UCSD-AML1 (cell line): Measurements from ENCODE around the gene CPVL.

Source experiments
- DNase-seq: peaks from one replicate; lab custom pipeline; 2025; ENCODE audit not compliant: unreplicated experiment; lab: John Stamatoyannopoulos, UW

CPVL gene

DNA sequence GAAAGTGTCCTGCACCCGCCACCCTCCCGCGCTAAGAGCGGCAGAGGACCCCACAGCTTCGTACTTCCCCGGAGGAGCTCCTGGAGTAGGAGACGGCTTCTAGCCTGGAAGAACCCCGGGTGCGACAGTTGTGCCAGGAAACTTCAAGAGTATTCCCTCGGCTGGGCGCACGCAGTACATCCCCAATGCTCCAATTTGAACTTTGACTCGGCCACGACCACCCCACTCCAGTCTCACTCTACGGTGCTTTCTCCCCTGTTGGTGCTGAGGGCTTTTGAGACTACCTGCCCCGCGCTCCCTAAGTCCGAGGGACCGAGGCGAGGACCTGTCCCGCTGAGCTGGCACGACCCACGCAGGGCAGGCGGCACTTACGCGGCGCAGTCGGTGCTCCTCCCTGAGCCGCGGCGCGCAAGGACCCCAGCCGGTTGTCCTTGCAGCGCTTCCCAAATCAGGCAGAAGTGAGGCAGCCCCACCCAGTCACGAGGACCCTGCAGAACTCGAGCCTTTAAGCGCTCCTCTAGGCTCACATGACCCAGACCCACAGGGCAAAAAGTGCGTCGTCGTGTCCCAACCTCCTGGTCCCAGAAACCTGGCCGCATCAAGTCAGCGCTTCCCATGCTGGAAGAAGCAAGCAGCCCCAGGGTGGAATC lies at the start of gene CPVL:
TSS of gene CPVL (minus strand) at position 481 of the 650 bp plus-strand sequence. CDS start 25,476 bp downstream, outside the sequence.
- no peak for DNase-seq

DNA sequence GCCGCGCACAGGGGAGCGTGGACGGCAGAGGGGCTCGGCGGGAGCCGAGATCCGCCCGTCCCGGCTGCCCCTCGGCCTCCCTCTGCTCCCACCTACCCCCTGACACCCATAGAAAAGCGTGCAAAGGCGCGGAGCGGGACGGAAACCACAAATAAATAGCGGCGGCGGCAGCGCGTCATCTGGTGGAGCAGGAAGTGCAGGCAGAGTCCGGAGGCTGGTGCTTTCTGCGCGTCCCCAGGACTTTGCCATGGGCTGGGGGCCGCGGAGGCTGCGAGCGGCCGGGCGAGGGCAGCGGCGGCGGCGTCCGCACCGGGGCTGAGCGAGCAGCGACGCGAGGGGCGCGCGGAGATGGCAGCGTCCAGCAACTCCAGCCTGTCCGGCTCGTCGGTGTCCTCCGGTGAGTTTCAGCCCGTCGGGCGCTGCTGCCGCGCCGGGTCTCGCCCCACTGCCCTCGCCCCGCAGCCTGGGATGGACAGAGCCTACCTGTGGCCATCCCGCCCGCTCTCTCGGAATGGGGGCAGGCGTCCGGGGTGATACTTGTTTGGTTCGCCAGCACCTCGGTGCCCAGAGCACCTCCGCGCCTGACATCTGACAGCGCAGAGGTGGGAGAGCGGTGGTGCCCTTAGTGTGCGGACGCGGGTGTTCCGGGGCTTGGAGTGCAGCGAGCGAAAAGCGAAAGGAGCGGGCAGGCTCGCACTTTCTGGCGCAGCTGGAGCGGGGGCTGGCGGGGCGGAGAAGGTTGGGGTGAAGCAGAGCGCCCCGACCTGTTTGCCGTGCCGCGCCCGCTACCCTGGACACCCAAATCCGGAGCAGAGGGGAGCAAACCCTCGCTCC lies 48.5 kb upstream of the CPVL start, which contains the start of gene CHN2:
TSS of gene CHN2 (plus strand) at position 182 of the 834 bp plus-strand sequence.
- no peak for DNase-seq

DNA sequence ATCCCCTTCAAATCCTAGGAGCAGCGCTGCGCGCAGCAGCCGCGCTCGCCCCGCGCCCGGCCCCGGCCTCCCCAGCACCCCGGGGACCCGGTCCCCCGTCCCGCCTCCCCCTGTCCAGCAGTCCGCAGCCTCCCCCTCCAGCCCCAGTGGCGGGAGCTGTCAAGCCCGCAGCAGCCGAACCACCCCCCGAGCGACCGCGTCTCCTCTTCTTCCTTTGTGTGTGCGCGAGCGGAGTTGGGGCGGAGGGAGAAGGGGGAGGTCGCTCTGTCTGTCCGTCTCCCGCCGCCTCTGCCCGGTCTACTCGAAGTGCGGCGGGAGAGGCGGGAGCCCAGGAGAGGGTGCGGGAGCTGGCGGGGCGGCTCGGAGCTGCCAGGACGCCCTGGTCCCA lies 47.9 kb upstream of the CPVL start:
- DNase-seq: no peak

DNA sequence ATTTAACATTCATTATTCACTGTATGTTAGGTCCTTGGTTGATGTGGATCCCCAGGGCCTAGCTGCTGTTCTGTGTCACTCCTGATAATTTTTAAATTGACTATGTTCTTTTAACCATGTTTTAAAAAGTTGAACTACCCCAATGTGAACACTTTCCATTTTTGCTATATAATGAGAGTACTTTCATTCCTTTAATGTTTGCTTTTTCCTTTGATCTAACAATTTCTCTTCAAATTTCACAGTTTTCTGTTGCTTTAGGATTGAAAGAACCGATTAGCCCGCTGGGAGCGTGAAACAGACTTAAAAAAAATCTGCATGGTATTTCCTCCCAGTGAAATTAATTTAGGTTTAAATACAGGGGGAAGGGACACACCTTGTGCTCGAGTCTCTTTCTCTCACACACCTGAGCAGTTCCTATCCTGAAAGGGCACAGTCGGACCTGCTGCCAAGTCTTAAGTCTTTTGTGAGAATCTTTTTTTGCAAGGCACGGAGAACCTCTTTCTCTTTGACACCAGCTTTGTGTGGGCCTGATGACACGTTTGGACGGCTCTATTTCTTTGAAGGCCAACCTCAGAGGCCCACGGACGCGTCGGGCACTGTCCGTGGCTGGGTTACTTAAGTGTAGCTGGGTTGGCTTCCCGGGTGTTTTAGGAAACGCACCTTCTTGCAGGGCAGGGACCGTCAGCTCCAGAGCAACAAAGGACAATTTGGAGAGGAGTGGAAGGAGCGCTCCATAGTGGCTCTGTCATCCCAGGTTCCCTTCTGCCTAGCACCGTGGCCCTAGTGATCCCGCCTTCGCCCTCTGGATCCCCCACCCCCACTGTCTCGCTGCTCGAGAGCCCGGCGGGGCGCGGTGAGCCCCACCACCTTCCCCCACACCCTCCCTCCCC lies 47.2 kb upstream of the CPVL start:
- DNase-seq: no peak

DNA sequence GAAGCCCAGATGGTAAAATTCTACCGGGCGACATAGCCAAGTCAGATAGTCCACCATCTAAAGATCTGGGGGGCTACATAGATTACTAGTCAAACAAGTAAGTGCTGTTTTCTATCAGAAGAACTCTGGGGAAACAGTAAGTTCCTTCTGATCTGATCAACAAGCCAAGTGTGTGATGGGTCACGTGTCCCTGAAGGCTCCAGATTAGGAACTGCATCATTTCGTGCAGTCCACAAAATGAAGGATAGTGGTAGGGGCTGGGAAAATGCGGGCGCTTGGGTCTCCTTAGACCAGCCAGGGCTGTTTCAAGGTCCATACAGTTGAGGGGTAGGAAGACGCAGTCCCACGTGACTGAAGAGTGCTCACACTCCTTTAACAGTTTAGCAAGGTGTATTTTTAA lies 46.5 kb upstream of the CPVL start:
- no peak for DNase-seq

DNA sequence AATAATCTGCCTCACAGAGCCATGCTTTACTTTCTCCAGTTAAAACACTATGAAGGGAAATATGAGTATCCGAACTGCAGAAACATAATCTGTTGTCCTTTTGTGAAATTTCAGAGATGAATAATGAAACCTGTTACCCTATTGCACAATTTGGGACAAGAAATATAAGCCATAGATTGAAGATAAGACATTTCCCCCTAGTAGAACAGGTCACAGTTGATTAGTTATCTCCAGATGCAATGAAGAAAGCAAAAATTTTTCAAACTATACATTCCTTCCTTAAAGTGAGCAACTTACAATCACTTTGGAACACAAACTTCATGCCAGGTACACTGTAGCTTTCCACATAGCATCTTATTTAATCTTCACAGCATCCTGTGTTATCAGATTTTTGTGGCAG lies 46.0 kb upstream of the CPVL start:
- DNase-seq: no peak

DNA sequence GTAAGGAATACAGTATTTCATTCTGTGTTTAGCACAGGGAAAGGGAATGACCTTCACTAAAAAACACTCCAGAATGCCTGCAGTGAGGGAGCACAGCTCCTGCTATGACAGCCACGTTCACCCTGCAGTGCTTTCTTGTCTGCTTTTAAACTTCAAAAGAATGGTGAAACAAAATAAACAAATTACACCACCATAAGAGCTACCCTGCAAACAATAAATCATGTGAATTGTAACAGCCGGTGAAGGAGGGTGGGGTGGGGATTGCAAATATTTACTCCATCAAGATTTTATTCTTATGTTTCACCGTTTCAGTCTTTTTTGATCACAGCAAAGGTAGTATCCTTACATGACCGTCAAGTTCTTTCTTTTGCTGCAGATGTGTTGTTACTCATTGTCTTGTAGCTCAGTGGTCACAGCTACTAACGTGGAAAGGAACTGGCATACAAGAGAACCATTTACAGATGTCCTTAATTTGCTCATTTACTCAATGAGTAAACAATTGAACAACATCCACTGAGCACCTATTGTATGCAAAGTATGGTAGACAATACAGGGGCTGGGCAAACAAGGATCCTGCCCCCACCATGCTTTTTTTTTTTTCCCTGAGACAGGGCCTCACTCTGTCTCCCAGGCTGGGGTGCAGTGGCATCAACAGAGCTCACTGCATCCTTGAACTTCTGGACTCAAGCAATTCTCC lies 44.2 kb upstream of the CPVL start:
- no peak for DNase-seq

DNA sequence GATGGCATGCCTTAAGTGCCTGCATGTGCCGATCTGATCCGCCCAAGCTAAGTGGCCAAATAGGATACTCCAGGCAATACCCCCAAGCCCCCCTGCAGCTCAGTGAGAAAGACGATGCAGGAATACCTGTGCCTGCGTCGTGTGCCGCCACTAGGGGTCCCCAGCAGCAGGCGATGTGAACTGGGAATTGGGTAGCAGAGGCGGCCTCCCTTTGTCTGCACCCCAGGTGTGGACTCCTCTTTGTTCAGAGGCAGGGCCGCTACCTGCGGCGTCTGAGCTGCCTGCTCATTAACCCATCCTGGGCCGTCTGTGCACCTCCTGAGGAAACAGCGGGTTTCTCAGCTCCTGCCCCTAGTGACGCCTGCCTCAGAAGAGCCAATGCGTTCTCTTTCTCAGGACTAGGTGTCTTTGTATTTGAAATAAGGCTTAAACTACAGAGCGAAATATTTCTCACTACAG lies 43.4 kb upstream of the CPVL start:
- DNase-seq: peak; percentile 9

DNA sequence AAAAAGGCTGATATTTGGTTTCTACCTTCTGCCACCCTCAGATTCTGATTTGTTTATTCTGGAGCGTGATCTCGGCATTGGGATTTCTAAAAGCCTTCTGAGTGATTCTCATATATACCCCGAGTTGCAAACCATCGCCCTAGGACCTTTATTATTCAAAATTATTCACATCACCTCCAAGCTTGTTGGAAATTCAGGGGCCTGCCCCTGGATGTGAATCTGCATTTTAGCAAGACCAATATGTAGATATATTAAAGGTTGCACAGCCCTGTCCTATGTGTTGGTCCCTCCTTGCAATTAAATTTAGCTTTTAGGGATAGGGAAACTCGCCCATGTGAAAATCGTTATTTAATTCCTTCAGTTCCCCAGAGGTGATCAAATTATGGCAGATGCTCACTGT lies 39.3 kb upstream of the CPVL start:
- no peak for DNase-seq

DNA sequence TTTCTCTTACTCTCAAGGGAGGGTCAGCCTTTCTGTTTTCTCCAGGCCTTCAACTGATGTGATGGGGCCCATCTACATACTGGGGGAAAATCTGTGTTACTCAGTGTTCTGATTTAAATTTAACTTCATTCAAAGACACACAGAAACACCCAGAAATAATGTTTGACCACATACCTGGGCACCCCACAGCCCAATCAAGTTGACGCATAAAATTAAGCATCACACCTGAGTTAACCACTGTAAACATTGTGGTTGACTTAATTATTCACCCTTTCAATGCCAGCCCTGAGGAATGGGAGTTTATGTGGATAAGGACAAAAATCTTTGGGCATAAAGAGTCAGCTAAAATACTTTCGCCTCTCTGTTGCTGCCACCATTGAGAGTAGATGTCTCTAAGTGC lies 38.3 kb upstream of the CPVL start:
- no peak for DNase-seq

DNA sequence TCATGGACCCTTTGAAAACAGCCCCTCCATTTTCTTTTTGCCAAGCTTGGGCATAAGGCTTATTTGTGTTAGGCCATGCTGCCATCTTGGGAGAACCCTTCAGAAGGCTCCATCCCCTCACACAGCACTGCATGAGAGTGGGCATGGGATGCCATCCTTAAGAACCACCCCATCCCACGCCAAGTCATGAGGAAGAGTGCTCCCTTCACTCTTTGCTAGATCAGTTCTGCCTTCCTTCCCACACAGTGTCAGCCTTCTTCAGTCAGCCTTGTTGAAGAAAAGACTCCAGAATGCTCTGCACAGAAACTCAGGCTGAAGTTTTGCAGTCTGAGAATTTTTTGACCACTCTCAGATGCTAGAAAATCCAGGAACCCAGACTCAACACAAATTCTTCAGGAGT lies 32.8 kb upstream of the CPVL start:
- DNase-seq: no peak

DNA sequence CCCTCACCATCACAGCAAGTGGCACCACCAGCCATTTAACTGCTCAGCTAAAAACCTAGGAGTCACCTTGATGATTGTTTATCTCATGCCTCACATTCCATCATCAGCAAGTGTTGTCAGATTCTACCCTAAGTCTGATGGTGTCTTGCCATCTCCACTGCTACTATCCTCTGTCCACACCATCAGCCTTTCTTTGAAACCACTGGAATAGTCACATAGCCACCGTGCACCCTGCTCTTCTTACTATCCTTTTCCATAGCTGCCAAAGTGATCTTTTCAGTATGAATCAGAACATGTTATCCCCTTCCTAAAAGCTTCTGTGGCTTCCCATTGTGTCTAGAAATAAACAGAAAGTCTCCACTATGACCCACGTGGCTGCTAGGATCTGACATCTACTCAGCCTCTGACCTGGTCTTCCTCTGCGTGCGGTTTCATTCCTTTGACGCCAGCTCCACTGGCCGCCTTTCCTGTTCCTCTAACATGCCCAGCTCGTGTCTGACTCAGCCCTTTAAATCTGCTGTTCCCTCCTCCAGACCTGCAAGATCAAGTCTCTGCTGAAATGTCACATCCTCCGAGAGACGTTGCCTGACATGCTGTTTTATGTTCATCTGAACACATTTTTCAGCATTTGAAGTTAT lies 31.7 kb upstream of the CPVL start:
- DNase-seq: peak; percentile 31

DNA sequence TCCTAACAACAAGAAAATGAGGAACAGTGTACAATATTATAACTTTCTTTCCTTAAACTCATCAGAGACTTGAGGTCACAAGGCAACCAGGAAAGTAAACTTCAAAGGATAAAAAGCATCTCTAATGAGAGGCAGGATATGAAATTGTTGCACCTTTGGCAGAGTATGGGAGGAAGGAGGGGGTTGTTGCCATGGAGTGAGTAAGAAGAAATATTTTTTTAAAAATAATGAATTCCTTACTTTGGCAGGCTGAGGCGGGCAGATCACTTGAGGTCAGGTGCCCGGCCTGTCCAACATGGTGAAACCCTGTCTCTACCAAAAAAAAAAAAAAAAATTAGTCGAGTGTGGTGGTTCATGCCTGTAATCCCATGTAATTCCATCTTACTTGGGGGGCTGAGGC lies 27.1 kb upstream of the CPVL start:
- no peak for DNase-seq

DNA sequence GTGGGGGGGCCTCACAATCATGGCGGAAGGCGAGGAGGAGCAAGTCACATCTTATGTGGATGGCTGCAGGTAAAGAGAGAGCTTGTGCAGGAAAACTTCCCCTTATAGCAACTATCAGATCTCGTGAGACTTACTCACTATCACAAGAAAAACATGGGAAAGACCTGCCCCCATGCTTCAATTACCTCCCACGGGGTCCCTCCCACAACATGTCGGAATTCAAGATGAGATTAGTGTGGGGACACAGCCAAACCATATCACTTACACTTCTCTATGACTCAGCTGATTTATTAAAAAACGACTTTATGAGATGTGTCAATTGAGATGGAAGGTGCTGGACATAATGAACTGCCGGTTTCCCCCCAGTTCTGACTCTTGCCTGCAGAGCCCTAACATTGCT lies 24.4 kb upstream of the CPVL start:
- no peak for DNase-seq

DNA sequence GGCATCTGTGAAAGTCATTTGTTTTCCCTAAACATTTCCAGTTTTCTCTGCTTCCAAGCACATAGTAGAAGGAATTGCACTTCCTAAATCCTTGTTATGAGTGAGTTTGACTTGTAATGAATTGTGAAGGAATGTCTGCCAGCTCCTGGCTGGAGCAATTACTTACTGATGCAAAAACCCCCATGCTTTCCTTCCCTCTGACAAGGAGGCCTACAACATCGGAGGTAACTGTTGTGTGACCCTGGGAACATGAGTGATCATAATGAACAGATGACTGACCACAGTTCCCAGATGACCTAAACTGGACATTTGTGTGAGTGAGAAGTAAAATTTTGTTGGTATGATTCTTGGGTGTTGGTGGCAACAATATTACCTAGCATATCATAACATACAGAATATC lies 21.4 kb upstream of the CPVL start:
- no peak for DNase-seq

DNA sequence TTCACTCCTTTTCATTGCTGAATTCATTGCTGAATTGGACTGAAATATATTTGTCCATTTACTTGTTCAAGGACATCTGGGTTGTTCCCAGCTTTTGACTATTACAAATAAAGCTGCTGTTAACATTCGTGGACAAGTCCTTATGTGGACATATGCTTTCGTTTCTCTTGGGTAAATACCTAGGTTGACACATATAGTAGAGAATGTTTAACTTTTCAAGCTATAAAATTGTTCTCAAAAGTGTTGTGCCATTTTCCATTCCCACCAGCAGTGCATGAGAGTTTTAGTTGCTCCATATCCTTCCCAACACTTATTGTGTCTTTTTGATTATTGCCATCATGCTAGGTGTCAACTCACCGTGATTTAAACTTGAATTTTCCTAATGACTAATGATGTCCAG lies 17.5 kb upstream of the CPVL start:
- DNase-seq: no peak

DNA sequence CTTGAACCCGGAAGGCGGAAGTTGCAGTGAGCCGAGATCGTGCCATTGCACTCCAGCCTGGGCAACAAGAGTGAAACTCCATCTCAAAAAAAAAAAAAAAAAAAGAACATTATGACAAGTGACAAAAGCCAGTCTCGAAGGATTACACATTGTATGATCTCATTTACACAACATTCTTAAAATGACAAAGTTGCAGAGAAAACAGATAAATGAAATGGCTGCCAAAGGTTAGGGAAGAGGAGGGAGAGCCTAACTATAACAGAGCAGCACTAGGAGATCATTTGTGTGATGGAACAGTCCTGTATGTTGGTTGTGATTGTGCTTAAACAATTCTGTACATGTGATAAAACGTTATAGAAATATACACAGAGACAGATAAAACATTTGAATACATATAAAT lies 16.2 kb upstream of the CPVL start:
- DNase-seq: no peak

DNA sequence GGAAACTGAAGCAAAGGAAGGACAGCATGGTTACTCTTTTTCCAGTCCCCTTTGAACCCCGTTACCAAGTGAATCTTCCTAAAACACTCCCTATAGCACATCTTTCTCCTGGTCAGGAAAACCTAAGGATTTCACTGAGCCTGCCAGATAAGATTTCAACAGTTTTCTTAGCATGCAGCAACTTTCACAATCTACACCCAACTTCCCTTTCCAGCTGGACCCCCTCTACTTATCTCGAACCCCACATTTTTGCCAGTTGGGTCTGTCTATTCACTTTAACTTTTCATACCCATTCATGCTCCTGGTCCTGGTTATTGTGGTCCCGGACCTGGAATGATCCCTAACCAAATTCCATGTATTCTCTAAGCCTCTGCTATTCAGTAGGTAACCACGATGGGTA lies 14.9 kb upstream of the CPVL start:
- DNase-seq: no peak

DNA sequence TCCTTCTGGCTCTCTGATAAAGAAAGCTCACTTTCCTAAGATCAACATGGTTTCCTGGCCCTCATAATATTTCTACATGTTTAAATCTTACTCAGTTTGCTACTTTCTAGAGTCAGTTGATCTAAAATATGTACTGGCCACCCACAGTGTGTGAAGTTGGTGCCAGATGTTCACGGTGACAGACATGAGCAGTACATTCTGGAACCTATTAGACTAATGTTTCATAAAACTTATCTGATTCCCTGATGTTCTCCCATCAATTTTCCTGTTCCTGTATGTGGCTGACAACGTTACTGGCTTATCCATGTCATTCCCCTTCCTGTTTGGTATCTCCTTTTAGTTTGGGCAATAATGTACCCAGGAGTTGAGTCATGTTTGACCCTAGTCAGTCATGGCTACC lies 13.7 kb upstream of the CPVL start:
- DNase-seq: no peak

DNA sequence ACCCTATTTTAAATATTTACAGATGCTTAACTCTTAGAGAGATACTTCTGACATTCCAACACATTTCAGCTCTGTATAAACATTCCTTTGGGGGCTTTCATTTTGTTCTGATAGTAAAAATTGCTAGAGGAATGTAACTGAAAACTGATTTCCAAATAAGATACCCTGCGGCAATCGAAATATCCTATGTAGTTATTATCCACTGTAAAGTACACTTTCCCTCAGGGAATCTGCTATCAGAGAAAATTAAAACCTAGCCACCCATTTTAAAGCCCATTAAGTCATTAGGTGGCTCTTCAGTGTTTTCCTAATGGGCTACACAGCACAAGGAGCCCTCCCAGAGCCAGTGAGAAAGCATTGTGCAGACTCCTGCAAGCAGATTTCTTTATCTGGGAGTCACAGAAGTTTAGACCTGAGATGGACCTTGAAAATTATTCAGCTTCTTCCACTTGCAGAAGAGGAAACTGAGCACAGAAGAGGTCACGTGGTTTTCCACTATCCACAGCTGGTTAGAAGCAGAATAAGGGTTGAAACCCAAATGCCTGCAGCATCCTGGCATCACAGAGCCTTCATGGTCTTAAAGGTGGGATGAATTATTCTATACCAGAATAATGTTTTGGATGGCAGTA lies 12.6 kb upstream of the CPVL start:
- DNase-seq: no peak
